DND-41 (cell line): ENCODE results near the gene TTC9C.

Experiments
- EZH2 ChIP-seq: IDR thresholded peaks from 3 replicates; pipeline ENCODE4 v1.6.1; 2012; ENCODE audit warnings: borderline replicate concordance, low read depth, mild to moderate bottlenecking, moderate library complexity, low read length, inconsistent platforms; ENCODE audit not compliant: severe bottlenecking
- TF ChIP-seq, protein P1 (sequence below): IDR thresholded peaks from 2 replicates; pipeline ENCODE4 v1.5.1; 2012; ENCODE audit warnings: borderline replicate concordance, low read length, moderate library complexity, mild to moderate bottlenecking; ENCODE audit not compliant: poor library complexity, severe bottlenecking; ENCODE audit errors: extremely low read depth

DNA sequence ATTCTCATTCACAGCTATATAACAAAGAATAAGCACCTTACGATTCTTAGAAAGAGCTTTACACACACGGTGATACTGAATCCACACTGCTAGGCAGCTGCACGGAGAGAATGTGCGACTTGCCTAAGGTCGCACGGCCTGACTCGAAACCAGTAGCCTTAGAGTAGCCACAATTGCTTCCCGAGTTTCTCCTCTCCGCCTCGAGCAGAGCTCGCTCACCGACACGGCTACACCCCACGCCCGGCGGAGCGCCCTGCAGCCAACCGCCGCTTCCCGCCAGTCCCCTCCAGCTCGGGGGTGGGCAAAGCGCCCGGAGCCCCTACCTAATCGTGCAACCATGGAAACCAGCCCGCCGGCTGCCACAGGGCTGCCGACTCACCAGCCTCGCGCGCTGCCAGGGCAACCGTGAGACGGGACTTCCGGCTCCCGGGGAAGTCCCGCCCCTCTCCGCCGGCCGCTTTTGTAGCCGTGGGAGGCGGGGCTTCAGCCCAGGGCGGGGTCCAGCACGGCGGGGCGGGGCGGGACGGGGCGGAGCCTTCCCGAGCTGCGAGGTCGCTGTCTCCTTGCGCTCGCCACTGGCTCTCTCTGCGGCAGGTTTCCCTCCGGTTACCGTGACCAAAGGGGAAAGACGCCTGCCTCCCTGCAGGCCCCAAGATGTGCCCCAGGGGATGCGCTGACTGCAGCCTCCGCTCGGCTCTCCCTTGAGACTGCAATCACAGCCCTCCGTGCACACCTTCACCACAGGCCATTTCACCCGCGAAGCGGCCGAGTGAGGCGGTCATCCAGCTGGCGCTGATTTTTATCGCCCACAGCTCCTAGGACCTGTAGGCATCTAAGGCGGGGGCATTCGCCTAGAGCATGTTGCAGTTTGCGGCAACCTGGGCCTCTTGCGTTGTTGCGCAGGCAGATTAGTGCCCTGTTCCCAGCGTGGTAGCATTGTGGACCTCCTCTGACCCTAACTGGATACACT, 22.1 kb upstream of the TTC9C start:
- TF ChIP-seq EZH2 = no peak
- TF ChIP-seq, protein P1, sequence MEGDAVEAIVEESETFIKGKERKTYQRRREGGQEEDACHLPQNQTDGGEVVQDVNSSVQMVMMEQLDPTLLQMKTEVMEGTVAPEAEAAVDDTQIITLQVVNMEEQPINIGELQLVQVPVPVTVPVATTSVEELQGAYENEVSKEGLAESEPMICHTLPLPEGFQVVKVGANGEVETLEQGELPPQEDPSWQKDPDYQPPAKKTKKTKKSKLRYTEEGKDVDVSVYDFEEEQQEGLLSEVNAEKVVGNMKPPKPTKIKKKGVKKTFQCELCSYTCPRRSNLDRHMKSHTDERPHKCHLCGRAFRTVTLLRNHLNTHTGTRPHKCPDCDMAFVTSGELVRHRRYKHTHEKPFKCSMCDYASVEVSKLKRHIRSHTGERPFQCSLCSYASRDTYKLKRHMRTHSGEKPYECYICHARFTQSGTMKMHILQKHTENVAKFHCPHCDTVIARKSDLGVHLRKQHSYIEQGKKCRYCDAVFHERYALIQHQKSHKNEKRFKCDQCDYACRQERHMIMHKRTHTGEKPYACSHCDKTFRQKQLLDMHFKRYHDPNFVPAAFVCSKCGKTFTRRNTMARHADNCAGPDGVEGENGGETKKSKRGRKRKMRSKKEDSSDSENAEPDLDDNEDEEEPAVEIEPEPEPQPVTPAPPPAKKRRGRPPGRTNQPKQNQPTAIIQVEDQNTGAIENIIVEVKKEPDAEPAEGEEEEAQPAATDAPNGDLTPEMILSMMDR = no peak
